GM12891 (cell line): ENCODE results near the gene NELFA.

Experiments used
- DNase-seq: peaks from one replicate; pipeline ENCODE4 v3.0.0; 2011; ENCODE audit warnings: low spot score; ENCODE audit not compliant: insufficient read length
- FAIRE-seq: peaks from 2 replicates; lab custom pipeline; 2011; peaks lifted over from hg19 to GRCh38; lab: Jason Lieb, UNC
- PAX5 ChIP-seq: IDR thresholded peaks from 2 replicates; pipeline ENCODE4 v1.6.1; 2011; ENCODE audit warnings: low read length, moderate library complexity, mild to moderate bottlenecking; ENCODE audit not compliant: insufficient read depth, severe bottlenecking
- POLR2A ChIP-seq: IDR thresholded peaks from 2 replicates; pipeline ENCODE4 v1.6.1; 2011; ENCODE audit warnings: low read depth, low read length, control low read depth
- POLR2AphosphoS5 ChIP-seq: IDR thresholded peaks from 2 replicates; pipeline ENCODE4 v1.6.1; 2011; ENCODE audit warnings: low read depth, low read length, control low read depth
- POU2F2 ChIP-seq: IDR thresholded peaks from 2 replicates; pipeline ENCODE4 v1.6.1; 2011; ENCODE audit warnings: low read depth, mild to moderate bottlenecking, control low read depth, low read length, moderate library complexity
- SPI1 ChIP-seq: IDR thresholded peaks from 2 replicates; pipeline ENCODE4 v1.6.1; 2011; ENCODE audit warnings: low read depth, low read length, control low read depth
- TAF1 ChIP-seq: IDR thresholded peaks from 2 replicates; pipeline ENCODE4 v1.6.1; 2011; ENCODE audit warnings: low read depth, low read length, control low read depth

NELFA gene

DNA sequence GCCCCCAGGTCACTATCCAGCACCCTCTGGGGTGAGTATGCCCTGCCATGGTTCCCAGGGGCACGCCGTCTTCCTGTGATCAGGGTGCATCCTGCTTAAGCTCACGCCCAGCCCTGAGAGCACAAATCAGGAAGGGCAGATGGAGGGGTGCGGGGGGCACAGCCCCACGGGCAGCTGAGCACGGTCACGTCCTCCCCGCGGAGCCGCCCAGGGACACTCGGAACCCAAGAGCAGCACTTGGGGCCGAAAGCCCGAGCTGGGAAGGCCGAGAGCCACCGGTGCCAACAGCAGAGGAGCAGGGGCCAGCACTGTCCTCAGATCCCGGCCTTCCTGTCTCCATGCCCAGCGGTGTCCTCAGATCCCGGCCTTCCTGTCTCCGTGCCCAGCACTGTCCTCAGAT lies 21.5 kb downstream of the NELFA start:
- no peak for FAIRE-seq
- no peak for TF ChIP-seq PAX5
- no peak for TF ChIP-seq POLR2A
- no peak for TF ChIP-seq POU2F2
- no peak for TF ChIP-seq TAF1
- TF ChIP-seq SPI1: no peak
- TF ChIP-seq POLR2AphosphoS5: no peak
- no peak for DNase-seq

DNA sequence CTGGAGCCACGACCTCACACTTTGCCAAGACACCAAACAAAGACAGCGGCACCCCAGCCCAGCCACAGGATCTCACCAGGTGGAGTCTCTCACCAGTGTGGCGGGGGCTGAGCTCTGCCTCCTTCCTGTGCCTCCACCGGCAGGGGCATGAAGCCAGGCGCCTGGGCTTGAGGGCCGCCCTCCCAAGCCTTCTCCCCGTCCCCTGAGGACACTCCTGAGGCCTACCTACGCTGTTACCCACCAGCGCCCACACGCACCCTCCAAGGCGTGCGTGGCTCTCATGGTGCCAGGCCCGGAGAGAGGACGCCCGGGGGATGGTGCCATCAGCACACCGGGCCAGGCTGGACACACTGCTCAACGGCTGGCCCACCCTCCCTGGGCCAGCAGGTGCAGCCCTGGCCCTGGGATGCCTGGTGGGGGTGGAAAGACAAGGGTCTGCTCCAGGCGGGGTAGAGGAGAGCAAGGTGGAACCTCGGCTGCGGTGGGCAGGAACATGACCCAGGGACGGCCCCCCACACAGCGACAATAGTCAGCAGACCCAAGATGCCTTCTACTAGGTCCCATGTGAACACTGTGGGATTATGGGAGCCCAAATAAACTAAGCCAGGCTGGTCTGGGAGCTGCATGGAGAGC lies 22.1 kb downstream of the NELFA start:
- DNase-seq (no peak), FAIRE-seq (no peak)
- TF ChIP-seq PAX5 (no peak), TAF1 (no peak), POU2F2 (no peak), POLR2AphosphoS5 (no peak), POLR2A (no peak), SPI1 (no peak)

DNA sequence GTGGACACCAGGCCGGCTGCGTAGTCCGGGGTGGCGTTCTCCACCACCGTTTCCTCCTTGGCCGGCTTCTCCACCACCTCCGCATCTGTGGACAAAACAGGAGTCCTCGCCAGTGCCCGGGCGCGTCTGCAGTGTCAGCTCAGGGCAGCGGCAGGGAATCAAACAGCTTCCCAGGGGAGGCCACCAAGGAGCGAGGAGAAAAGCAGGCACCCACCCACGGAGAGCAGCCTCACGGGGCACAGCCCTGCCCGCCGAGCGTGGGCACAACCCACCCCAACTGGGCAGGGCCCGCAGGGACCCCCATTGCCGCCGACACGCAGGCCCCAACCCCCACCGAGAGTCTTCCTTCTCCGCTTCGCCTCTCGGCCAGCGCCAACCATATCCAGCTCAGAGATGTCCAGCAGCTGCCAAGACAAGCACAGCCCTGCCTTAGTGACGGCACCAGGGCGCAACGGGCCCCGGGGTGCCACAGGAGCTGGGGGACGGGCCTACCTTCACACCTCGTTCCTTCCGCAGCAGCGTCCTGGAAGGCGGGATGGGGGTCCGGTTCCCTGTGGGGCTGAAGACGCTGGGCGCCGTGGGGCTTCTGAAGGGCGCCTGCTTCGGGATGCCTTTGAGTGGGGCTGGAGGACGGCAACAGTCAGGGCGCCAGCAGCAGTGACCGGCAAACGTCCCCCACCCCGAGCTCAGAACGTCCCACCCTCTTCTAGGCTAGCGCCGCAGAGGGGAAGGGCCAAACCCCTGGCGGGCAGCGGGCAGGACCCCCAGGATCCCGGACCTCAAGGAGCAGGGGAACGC lies 22.8 kb downstream of the NELFA start:
- FAIRE-seq (no peak), DNase-seq (no peak)
- TF ChIP-seq POLR2A (no peak), TAF1 (no peak), POLR2AphosphoS5 (no peak), POU2F2 (no peak), SPI1 (no peak), PAX5 (no peak)

DNA sequence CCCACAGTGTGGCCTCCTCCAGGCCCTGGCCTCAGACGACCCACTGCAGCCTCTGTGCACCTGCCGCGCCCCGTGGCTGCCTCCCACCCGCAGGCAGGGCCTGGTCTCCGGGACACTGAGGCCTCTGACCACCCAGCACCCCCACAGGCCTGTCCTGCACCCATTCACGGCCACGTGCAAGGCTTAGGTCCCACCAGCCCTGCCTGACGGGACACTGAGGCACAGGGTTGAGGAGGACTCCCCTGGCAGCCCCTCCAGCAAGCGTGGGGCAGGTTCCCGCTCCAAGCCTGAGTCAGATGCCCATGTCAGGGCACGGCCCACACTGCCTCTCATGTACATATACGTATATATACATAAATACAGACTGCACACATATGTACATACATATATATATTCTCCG lies 23.5 kb downstream of the NELFA start:
- FAIRE-seq: no peak
- TF ChIP-seq POLR2A (no peak; the same call in 1 of the 2 replicates), PAX5 (no peak)
- no peak for DNase-seq

- DNase-seq: no peak
- TF ChIP-seq POU2F2 (no peak), TAF1 (no peak), POLR2A (no peak), SPI1 (no peak), PAX5 (no peak), POLR2AphosphoS5 (no peak)
- no peak for FAIRE-seq
Observed at GRCh38 chr4:1984406-1985191, 24.2 kb downstream of the NELFA start.

DNA sequence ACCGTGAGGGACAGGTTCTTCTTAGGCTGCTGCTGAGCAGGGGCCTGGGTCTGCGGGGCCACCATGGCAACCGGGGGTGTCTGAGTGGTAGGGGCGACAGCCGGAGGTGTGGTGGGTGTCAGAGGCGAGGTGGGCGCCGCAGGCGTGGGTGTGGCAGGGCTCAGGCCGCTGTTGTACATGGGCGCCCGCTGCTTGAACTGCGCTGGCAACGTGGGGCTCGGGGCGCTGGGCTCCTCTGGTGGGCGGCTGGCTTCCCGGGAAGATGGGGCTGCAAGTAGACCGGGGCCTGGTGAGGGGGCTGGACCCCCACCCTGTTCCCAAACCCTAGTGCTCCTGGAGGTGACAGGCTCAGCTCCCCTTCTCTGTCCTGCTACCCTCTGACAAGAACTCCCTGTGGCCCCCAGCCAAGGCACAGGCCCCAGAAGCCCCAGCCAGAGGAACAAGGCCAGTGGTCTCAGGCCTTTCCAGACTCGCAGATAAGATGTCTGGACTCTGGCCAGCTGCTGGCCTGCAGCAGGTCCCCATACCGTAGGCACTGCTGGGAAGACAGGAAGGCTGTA lies 24.8 kb downstream of the NELFA start:
- TF ChIP-seq POLR2AphosphoS5 (no peak), POU2F2 (no peak), TAF1 (no peak), POLR2A (no peak), PAX5 (no peak), SPI1 (no peak)
- FAIRE-seq (no peak), DNase-seq (no peak)

- TF ChIP-seq PAX5 (no peak), SPI1 (no peak), POU2F2 (no peak), TAF1 (no peak), POLR2AphosphoS5 (no peak), POLR2A (no peak)
Observed at GRCh38 chr4:1983053-1983845, 25.5 kb downstream of the NELFA start.

GRCh38 chr4:1982124-1983052 lies 26.4 kb downstream of the NELFA start:
- DNase-seq (no peak), FAIRE-seq (no peak)
- no peak for TF ChIP-seq TAF1
- TF ChIP-seq POLR2AphosphoS5: no peak
- TF ChIP-seq PAX5: no peak
- TF ChIP-seq POLR2A: no peak
- TF ChIP-seq POU2F2: no peak
- no peak for TF ChIP-seq SPI1

More at GRCh38 chr4:1983053-1983845, 25.5 kb downstream of the NELFA start:
- FAIRE-seq (no peak), DNase-seq (no peak)
